ENCODE measurements around the gene FITM1. TPM values are rescaled to one million over a fixed set of nuclear protein-coding genes. Genes with fewer than 3 reads are reported as not detected.

The FITM1 gene
- polyA plus RNA-seq, 1 donor (not counting 4 experiments of a cell fraction or from before 2014, with no cell fraction given) = not detected

DNA sequence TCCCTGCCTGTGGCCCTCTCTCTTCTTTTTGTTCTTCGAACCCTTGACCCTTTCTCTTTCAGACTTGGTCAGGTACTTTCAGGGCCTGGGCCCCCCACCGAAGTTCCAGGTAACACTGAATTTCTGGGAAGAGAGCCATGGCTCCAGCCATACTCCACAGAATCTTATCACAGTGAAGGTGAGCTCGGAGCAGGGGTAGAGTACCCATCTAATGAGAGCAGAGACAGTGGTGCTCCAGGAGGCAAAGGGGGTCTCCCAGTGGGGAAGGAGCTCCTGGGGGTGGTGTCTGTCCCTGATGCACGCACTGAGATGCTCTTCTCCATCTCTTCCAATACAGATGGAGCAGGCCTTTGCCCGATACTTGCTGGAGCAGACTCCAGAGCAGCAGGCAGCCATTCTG, 35.3 kb downstream of the FITM1 start:
- TF ChIP-seq, protein P1, sequence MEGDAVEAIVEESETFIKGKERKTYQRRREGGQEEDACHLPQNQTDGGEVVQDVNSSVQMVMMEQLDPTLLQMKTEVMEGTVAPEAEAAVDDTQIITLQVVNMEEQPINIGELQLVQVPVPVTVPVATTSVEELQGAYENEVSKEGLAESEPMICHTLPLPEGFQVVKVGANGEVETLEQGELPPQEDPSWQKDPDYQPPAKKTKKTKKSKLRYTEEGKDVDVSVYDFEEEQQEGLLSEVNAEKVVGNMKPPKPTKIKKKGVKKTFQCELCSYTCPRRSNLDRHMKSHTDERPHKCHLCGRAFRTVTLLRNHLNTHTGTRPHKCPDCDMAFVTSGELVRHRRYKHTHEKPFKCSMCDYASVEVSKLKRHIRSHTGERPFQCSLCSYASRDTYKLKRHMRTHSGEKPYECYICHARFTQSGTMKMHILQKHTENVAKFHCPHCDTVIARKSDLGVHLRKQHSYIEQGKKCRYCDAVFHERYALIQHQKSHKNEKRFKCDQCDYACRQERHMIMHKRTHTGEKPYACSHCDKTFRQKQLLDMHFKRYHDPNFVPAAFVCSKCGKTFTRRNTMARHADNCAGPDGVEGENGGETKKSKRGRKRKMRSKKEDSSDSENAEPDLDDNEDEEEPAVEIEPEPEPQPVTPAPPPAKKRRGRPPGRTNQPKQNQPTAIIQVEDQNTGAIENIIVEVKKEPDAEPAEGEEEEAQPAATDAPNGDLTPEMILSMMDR (optimal IDR thresholded peaks at IDR 0.05 in 1 of 3, IDR thresholded peaks at IDR 0.05 in 1 of 3, conservative IDR thresholded peaks at IDR 0.05 in 1 of 3; ENCODE audit: extremely low read depth in 1 of 3, insufficient read depth in 2 of 3, low read length in 3 of 3) = no peak
- no peak for TF ChIP-seq EZH2 (IDR thresholded peaks at IDR 0.05; ENCODE audit: low read length)
- Histone ChIP-seq H3K9ac (ENCODE audit: control insufficient read depth, extremely low read depth, insufficient read depth, low read length) (no peak overlapping the region), H3K4me1 (ENCODE audit: control insufficient read depth, extremely low read depth, insufficient read depth, low read length) (peaks cover 25% of the 10 kb centered on the region), H3K27ac (ENCODE audit: control insufficient read depth, insufficient read depth, low read length) (no peak overlapping the region), H3K9me1 (ENCODE audit: control insufficient read depth, extremely low read depth, insufficient read depth, low read length) (no peaks in the 10 kb centered on the region), H3K4me3 (ENCODE audit: control insufficient read depth in 2 of 3, extremely low read depth in 1 of 3, insufficient read depth in 2 of 3, low read depth in 1 of 3, low read length in 3 of 3) (no peak overlapping the region), H3K79me2 (ENCODE audit: control insufficient read depth, insufficient read depth, low read length) (peaks cover 32% of the 10 kb centered on the region), H4K20me1 (ENCODE audit: control insufficient read depth, extremely low read depth, insufficient read depth, low read length) (no peaks in the 10 kb centered on the region), H3K27me3 (ENCODE audit: control insufficient read depth, extremely low read depth, insufficient read depth, low read length) (no peaks in the 10 kb centered on the region), H3K4me2 (ENCODE audit: control insufficient read depth, extremely low read depth, insufficient read depth, low read depth, low read length) (no peak overlapping the region), H3K36me3 (ENCODE audit: control insufficient read depth in 2 of 2, extremely low read depth in 1 of 2, insufficient read depth in 2 of 2, low read length in 2 of 2) (peaks cover 44 to 46% of the 10 kb centered on the region in 2 experiments), H2AFZ (ENCODE audit: control insufficient read depth, low read length) (no peak overlapping the region), H3K9me3 (ENCODE audit: control insufficient read depth, low read depth, low read length) (no peaks in the 10 kb centered on the region)
- DNase-seq (ENCODE audit: low read depth, low spot score) (no peak), FAIRE-seq (no peak)
- dilution Hi-C loops (cut with MboI; ENCODE audit: extremely low pct_ligation_motif_present, low sequenced_read_pairs) = no loop called here

DNA sequence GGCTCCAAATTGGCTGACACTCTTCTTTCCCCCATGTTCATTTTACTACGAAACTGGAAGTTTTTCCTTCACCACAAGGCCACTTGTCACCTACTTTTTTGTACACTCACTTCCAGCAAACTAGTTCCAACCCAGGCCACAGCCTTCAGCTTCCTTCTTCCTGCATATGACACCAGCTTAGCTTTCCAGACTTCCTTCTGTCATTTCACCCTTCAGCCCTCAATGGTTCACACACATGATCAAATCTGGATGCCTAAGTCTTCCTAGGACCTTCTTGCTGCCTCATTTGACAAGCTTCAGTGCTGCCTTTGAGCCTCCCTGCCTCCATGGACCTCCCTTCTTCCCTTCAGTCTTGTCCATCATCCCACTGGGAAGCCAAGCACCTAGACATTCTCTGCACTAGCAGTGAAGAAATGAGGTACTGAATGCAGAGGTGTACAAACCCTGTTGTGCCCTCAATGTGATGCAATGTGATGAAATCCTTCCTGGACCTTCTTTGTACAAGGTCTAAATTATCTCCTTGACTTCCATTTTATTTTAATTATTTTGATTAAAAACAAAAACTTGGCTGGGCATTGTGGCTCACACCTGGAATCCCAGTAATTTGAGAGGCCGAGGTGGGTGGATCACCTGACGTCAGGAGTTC, 37.1 kb downstream of the FITM1 start:
- Histone ChIP-seq H3K27me3 (ENCODE audit: control insufficient read depth, extremely low read depth, insufficient read depth, low read length) (no peaks in the 10 kb centered on the region), H3K9me1 (ENCODE audit: control insufficient read depth, extremely low read depth, insufficient read depth, low read length) (no peaks in the 10 kb centered on the region), H3K27ac (ENCODE audit: control insufficient read depth, insufficient read depth, low read length) (no peak overlapping the region), H3K4me1 (ENCODE audit: control insufficient read depth, extremely low read depth, insufficient read depth, low read length) (peaks cover 13% of the 10 kb centered on the region), H3K9ac (ENCODE audit: control insufficient read depth, extremely low read depth, insufficient read depth, low read length) (no peak overlapping the region), H3K9me3 (ENCODE audit: control insufficient read depth, low read depth, low read length) (no peaks in the 10 kb centered on the region), H2AFZ (ENCODE audit: control insufficient read depth, low read length) (no peak overlapping the region), H3K36me3 (ENCODE audit: control insufficient read depth in 2 of 2, extremely low read depth in 1 of 2, insufficient read depth in 2 of 2, low read length in 2 of 2) (peaks cover 39 to 44% of the 10 kb centered on the region in 2 experiments), H3K79me2 (ENCODE audit: control insufficient read depth, insufficient read depth, low read length) (peaks cover 19% of the 10 kb centered on the region), H3K4me2 (ENCODE audit: control insufficient read depth, extremely low read depth, insufficient read depth, low read depth, low read length) (no peak overlapping the region), H3K4me3 (ENCODE audit: control insufficient read depth in 2 of 3, extremely low read depth in 1 of 3, insufficient read depth in 2 of 3, low read depth in 1 of 3, low read length in 3 of 3) (no peak overlapping the region), H4K20me1 (ENCODE audit: control insufficient read depth, extremely low read depth, insufficient read depth, low read length) (no peaks in the 10 kb centered on the region)
- no peak for TF ChIP-seq EZH2 (IDR thresholded peaks at IDR 0.05; ENCODE audit: low read length)
- DNase-seq (ENCODE audit: low read depth, low spot score) (no peak), FAIRE-seq (no peak)
- dilution Hi-C loops (cut with MboI; ENCODE audit: extremely low pct_ligation_motif_present, low sequenced_read_pairs) = no loop called here
